Measurements from ENCODE around the gene TNFRSF8. TPM values are rescaled to one million over a fixed set of nuclear protein-coding genes. Genes with fewer than 3 reads are reported as not detected.

TNFRSF8 gene
- total RNA-seq, 1 experiment from 2014 or later: not detected

DNA sequence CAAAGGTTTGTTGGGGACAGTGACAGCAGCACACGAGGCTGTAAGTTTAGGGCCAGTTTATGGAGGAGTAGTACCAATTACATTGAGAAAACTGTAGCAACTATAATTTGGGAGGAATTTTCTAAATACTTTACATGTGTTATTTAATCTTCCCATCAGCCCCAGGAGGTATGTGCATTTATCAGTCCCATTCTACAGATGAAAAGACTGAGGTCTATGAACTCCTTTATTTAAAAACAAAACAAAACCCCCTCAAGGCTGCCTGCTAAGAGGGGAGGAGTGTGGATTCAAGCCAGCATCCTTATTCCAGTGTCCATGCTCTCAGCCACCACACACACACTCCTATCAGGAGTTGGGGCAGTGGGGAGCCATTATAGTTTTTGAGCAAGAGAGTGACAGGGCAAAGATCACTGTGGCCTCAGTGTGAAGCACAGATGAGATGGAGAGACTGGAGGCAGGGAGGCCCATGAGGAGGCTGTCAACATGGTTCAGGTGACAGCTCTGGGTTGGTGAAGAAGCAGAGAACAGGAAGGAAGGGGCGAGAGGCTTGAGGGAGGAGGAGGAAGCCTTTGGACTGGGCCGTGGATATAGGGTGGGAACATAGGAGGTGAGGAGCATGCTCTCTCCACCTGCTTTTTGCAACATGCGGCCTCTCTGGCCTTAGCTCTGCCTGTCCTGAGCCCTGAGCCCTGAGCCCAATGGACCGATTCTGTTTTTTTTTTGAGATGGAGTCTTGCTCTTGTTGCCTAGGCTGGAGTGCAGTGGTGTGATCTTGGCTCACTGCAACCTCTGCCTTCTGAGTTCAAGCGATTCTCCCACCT is 113.4 kb downstream of the TNFRSF8 start:
- ChIA-PET CTCF (no interaction called here), POLR2A (ENCODE audit: low non-redundant PET) (no interaction called here)
- no TSS peak for BruUV-seq (replicated peaks)
- Histone ChIP-seq H3K27me3 (replicated peaks; ENCODE audit: insufficient read depth, low read depth, low read length, poor library complexity) (no peaks in the 10 kb centered on the region), H3K4me3 (ENCODE audit: low read depth, low read length, poor library complexity, severe bottlenecking) (no peak overlapping the region), H3K36me3 (ENCODE audit: insufficient read depth, low read length, poor library complexity, severe bottlenecking) (no peaks in the 10 kb centered on the region), H3K9me3 (ENCODE audit: low read depth, low read length, poor library complexity, severe bottlenecking) (no peaks in the 10 kb centered on the region), H3K27ac (ENCODE audit: low read depth, low read length, poor library complexity, severe bottlenecking) (no peak overlapping the region), H3K4me1 (ENCODE audit: insufficient read depth, low read length, poor library complexity, severe bottlenecking) (peaks cover 7% of the 10 kb centered on the region)
- DNase-seq (ENCODE audit: low spot score): no peak
- intact Hi-C loops (cut with micrococcal nuclease; ENCODE audit: unreplicated experiment): no loop called here
- TF ChIP-seq EZH2 (IDR thresholded peaks at IDR 0.05; ENCODE audit: borderline replicate concordance, low read depth, low read length, poor library complexity, severe bottlenecking): no peak
- TF ChIP-seq CTCF (conservative IDR thresholded peaks at IDR 0.05; ENCODE audit: low read depth, low read length): no peak

- Histone ChIP-seq H3K36me3 (ENCODE audit: insufficient read depth, low read length, poor library complexity, severe bottlenecking) (no peaks in the 10 kb centered on the region), H3K9me3 (ENCODE audit: low read depth, low read length, poor library complexity, severe bottlenecking) (no peaks in the 10 kb centered on the region), H3K4me3 (ENCODE audit: low read depth, low read length, poor library complexity, severe bottlenecking) (no peak overlapping the region), H3K4me1 (ENCODE audit: insufficient read depth, low read length, poor library complexity, severe bottlenecking) (peaks cover 7% of the 10 kb centered on the region), H3K27me3 (replicated peaks; ENCODE audit: insufficient read depth, low read depth, low read length, poor library complexity) (no peaks in the 10 kb centered on the region), H3K27ac (ENCODE audit: low read depth, low read length, poor library complexity, severe bottlenecking) (no peak overlapping the region)
- intact Hi-C loops (cut with micrococcal nuclease; ENCODE audit: unreplicated experiment): no loop called here
- CTCF ChIA-PET: interaction anchor here (0.7 kb wide), 1 partner anchor 53 kb away, joined by 5 read pairs; no protein-coding TSS in a partner anchor
- no peak for TF ChIP-seq EZH2 (IDR thresholded peaks at IDR 0.05; ENCODE audit: borderline replicate concordance, low read depth, low read length, poor library complexity, severe bottlenecking)
- POLR2A ChIA-PET (ENCODE audit: low non-redundant PET): no interaction called here
- no peak for DNase-seq (ENCODE audit: low spot score)
- BruUV-seq (replicated peaks): no TSS peak
Observed at GRCh38 chr1:12177156-12177998, 114.3 kb downstream of the TNFRSF8 start.

- TF ChIP-seq CTCF (conservative IDR thresholded peaks at IDR 0.05; ENCODE audit: low read depth, low read length): no peak
- no peak for TF ChIP-seq EZH2 (IDR thresholded peaks at IDR 0.05; ENCODE audit: borderline replicate concordance, low read depth, low read length, poor library complexity, severe bottlenecking)
- Histone ChIP-seq H3K36me3 (ENCODE audit: insufficient read depth, low read length, poor library complexity, severe bottlenecking) (no peaks in the 10 kb centered on the region), H3K27me3 (replicated peaks; ENCODE audit: insufficient read depth, low read depth, low read length, poor library complexity) (no peaks in the 10 kb centered on the region), H3K27ac (ENCODE audit: low read depth, low read length, poor library complexity, severe bottlenecking) (no peak overlapping the region), H3K4me3 (ENCODE audit: low read depth, low read length, poor library complexity, severe bottlenecking) (no peak overlapping the region), H3K4me1 (ENCODE audit: insufficient read depth, low read length, poor library complexity, severe bottlenecking) (peaks cover 7% of the 10 kb centered on the region), H3K9me3 (ENCODE audit: low read depth, low read length, poor library complexity, severe bottlenecking) (no peaks in the 10 kb centered on the region)
- ChIA-PET POLR2A (ENCODE audit: low non-redundant PET) (no interaction called here), CTCF (interaction anchor here (0.7 kb wide), 1 partner anchor 53 kb away, joined by 5 read pairs; no protein-coding TSS in a partner anchor)
- peak; percentile 61 for DNase-seq (ENCODE audit: low spot score)
- intact Hi-C loops (cut with micrococcal nuclease; ENCODE audit: unreplicated experiment): no loop called here
- BruUV-seq (replicated peaks): no TSS peak
Observed at GRCh38 chr1:12177999-12178441, 114.9 kb downstream of the TNFRSF8 start.
